WERI-Rb-1 (cell line): ENCODE measurements around the gene TMEM38A.
"Not testable (repeated sequence)": the region's sequence is repeated elsewhere in the genome, so short reads cannot be mapped to it uniquely, and the experiment has no call there.

Source experiments
- DNase-seq: peaks from one replicate; pipeline ENCODE4 v3.0.0-alpha.2; 2020
- H3K27ac ChIP-seq: fragments of 250-450 bp; sonication (Bioruptor Pico); 2 replicates; pipeline ENCODE4 v1.5.1; 2020; ENCODE audit warnings: mild to moderate bottlenecking, moderate library complexity
- H3K27me3 ChIP-seq: fragments of 250-450 bp; sonication (Bioruptor Pico); 2 replicates; pipeline ENCODE4 v1.5.1; 2021; ENCODE audit warnings: mild to moderate bottlenecking, low read depth, moderate library complexity; ENCODE audit not compliant: insufficient read depth, severe bottlenecking
- H3K36me3 ChIP-seq: fragments of 250-450 bp; sonication (Bioruptor Pico); 2 replicates; pipeline ENCODE4 v1.5.1; 2020; ENCODE audit warnings: mild to moderate bottlenecking, moderate library complexity
- H3K4me3 ChIP-seq: 2 replicates; pipeline ENCODE4 v1.5.1; 2011; ENCODE audit warnings: low read depth, mild to moderate bottlenecking, control low read depth, low read length
- H3K9me3 ChIP-seq: fragments of 250-450 bp; sonication (Bioruptor Pico); 2 replicates; pipeline ENCODE4 v1.5.1; 2021; ENCODE audit warnings: mild to moderate bottlenecking, moderate library complexity; ENCODE audit not compliant: severe bottlenecking
- CTCF ChIP-seq: IDR thresholded peaks from 2 replicates; pipeline ENCODE4 v1.5.1; 2011; ENCODE audit warnings: low read depth, mild to moderate bottlenecking, control low read depth, inconsistent platforms, low read length

Gene TMEM38A

GRCh38 chr19:16702123-16702522 lies 41.2 kb downstream of the TMEM38A start:
- Histone ChIP-seq H3K36me3 (no peaks in the 10 kb centered on the region), H3K4me3 (no peak overlapping the region), H3K9me3 (no peaks in the 10 kb centered on the region), H3K27ac (no peak overlapping the region), H3K27me3 (no peaks in the 10 kb centered on the region)
- no peak for DNase-seq
- no peak for TF ChIP-seq CTCF

- Histone ChIP-seq H3K4me3 (no peak overlapping the region), H3K27ac (no peak overlapping the region), H3K27me3 (no peaks in the 10 kb centered on the region), H3K9me3 (no peaks in the 10 kb centered on the region), H3K36me3 (no peaks in the 10 kb centered on the region)
- TF ChIP-seq CTCF: no peak
- no peak for DNase-seq
Measured at GRCh38 chr19:16703677-16704076, 42.7 kb downstream of the TMEM38A start.

GRCh38 chr19:16710870-16711269 lies 49.9 kb downstream of the TMEM38A start:
- H3K9me3 ChIP-seq, H3K4me3 ChIP-seq, DNase-seq, H3K27ac ChIP-seq, H3K27me3 ChIP-seq, H3K36me3 ChIP-seq: not testable (repeated sequence)

GRCh38 chr19:16712295-16712694 lies 51.4 kb downstream of the TMEM38A start:
- not testable (repeated sequence) for H3K27me3 ChIP-seq, H3K36me3 ChIP-seq, H3K4me3 ChIP-seq, DNase-seq, H3K27ac ChIP-seq, H3K9me3 ChIP-seq

GRCh38 chr19:16714702-16715287 lies 53.9 kb downstream of the TMEM38A start:
- Histone ChIP-seq H3K27me3 (no peaks in the 10 kb centered on the region), H3K27ac (no peak overlapping the region)
- DNase-seq: peak; percentile 61

GRCh38 chr19:16715611-16716010 lies 54.7 kb downstream of the TMEM38A start:
- DNase-seq: no peak
- Histone ChIP-seq H3K9me3 (no peaks in the 10 kb centered on the region), H3K27ac (no peak overlapping the region), H3K4me3 (no peak overlapping the region), H3K27me3 (no peaks in the 10 kb centered on the region), H3K36me3 (no peaks in the 10 kb centered on the region)
- TF ChIP-seq CTCF: no peak

More at GRCh38 chr19:16714702-16715287, 53.9 kb downstream of the TMEM38A start:
- Histone ChIP-seq H3K4me3 (no peak overlapping the region), H3K9me3 (no peaks in the 10 kb centered on the region), H3K36me3 (no peaks in the 10 kb centered on the region)
- TF ChIP-seq CTCF: peak; percentile 82

- no peak overlapping the region for H3K4me3 ChIP-seq
- H3K36me3 ChIP-seq: no peaks in the 10 kb centered on the region
- H3K27me3 ChIP-seq: no peaks in the 10 kb centered on the region
- no peak for DNase-seq
- H3K9me3 ChIP-seq: peaks cover 3% of the 10 kb centered on the region
- TF ChIP-seq CTCF: no peak
- H3K27ac ChIP-seq: no peak overlapping the region
Measured at GRCh38 chr19:16721051-16721450, 60.1 kb downstream of the TMEM38A start.
